Transverse colon (tissue), 3 donors: ENCODE results near the gene ANO9.

Experiments
- EP300 ChIP-seq: sonication (generic); formaldehyde crosslinking; IDR thresholded peaks from one replicate; pipeline ENCODE4 v1.6.1; 2017; ENCODE audit warnings: antibody characterized with exemption, low read depth
- POLR2A ChIP-seq: fragments of 450-650 bp; IDR thresholded peaks from one replicate; pipeline ENCODE4 v1.6.1; 2016; ENCODE audit warnings: antibody characterized with exemption, mild to moderate bottlenecking, moderate library complexity
- TF ChIP-seq, protein P1 (sequence below), 5 experiments: fragments of 200-600 bp in 3 of 5; fragments of 450-650 bp in 2 of 5; sonication (generic) in 3 of 5; IDR thresholded peaks; 1 replicate in 2 of 5; 2 replicates in 3 of 5; pipeline ENCODE4 v1.5.1; 2016 to 2017; ENCODE audit warnings: antibody characterized with exemption in 5 of 5, inconsistent platforms in 3 of 5, mild to moderate bottlenecking in 2 of 5, moderate library complexity in 1 of 5

DNA sequence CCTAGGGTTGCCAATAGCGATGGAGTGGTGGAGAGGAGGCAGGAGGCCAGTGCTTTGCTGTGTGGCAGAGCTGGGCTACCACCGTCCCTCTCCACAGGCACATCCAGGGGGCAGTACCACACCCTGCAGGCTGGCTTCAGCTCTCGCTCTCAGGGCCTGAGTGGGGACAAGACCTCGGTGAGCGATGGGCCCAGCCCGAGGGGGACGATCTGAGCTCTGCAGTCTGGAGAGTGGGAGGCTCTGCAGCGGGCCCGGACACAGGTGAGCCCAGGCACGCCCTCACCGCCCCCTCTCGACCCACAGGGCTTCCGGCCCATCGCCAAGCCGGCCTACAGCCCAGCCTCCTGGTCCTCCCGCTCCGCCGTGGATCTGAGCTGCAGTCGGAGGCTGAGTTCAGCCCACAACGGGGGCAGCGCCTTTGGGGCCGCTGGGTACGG, 45.3 kb downstream of the ANO9 start:
- TF ChIP-seq POLR2A, result no peak
- TF ChIP-seq, protein P1, sequence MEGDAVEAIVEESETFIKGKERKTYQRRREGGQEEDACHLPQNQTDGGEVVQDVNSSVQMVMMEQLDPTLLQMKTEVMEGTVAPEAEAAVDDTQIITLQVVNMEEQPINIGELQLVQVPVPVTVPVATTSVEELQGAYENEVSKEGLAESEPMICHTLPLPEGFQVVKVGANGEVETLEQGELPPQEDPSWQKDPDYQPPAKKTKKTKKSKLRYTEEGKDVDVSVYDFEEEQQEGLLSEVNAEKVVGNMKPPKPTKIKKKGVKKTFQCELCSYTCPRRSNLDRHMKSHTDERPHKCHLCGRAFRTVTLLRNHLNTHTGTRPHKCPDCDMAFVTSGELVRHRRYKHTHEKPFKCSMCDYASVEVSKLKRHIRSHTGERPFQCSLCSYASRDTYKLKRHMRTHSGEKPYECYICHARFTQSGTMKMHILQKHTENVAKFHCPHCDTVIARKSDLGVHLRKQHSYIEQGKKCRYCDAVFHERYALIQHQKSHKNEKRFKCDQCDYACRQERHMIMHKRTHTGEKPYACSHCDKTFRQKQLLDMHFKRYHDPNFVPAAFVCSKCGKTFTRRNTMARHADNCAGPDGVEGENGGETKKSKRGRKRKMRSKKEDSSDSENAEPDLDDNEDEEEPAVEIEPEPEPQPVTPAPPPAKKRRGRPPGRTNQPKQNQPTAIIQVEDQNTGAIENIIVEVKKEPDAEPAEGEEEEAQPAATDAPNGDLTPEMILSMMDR (IDR thresholded peaks at IDR 0.05), result no peak
- no peak for TF ChIP-seq EP300
